HEK293T (cell line): ENCODE results near the gene PTPRA.

Source experiments
- PKNOX1 ChIP-seq: fragments of 450-650 bp; IDR thresholded peaks from 2 replicates; pipeline ENCODE4 v1.6.1; 2016
- SUZ12 ChIP-seq: fragments of 450-650 bp; IDR thresholded peaks from 2 replicates; pipeline ENCODE4 v1.6.1; 2016; ENCODE audit warnings: mild to moderate bottlenecking

- no peak for TF ChIP-seq SUZ12
- no peak for TF ChIP-seq PKNOX1
These were observed 5.2 kb downstream of the PTPRA start for GRCh38 chr20:2878515-2878914.
